H1 (cell line): ENCODE measurements around the gene GMCL2. TPM values are rescaled to one million over a fixed set of nuclear protein-coding genes. Genes with fewer than 3 reads are reported as not detected.

ENCODE experiments used
- CTCF ChIA-PET: fragments of 300-600 bp; sonication (Branson Sonifier 250); formaldehyde crosslinking; loops from one replicate; lab custom pipeline; 2021; ENCODE audit not compliant: partially characterized antibody; lab: Charles Lee
- POLR2A ChIA-PET: fragments of 300-600 bp; sonication (Branson Sonifier 250); formaldehyde crosslinking; loops from one replicate; lab custom pipeline; 2021; ENCODE audit warnings: inconsistent platforms; ENCODE audit not compliant: partially characterized antibody; lab: Charles Lee
- DNase-seq, 2 experiments: peaks; one replicate each; pipeline versions ENCODE4 v3.0.0 to v3.0.0-alpha.2; 2010 to 2022; ENCODE audit warnings: low spot score in 2 of 2, low read depth in 1 of 2, mixed read lengths in 1 of 2
- FAIRE-seq: peaks from 2 replicates; lab custom pipeline; 2011; peaks lifted over from hg19 to GRCh38; lab: Jason Lieb, UNC
- H2AFZ ChIP-seq: 2 replicates; pipeline ENCODE4 v1.8.1; 2012; ENCODE audit warnings: low read length, inconsistent platforms
- H2AK5ac ChIP-seq: 2 replicates; pipeline ENCODE4 v1.6.1; 2013; ENCODE audit warnings: low read depth, low read length
- H2BK120ac ChIP-seq: replicated peaks from 2 replicates; pipeline ENCODE3; 2013; ENCODE audit warnings: low read depth, low read length, inconsistent platforms
- H2BK12ac ChIP-seq: 2 replicates; pipeline ENCODE4 v1.6.1; 2013; ENCODE audit warnings: low read depth, low read length
- H2BK15ac ChIP-seq: 2 replicates; pipeline ENCODE4 v1.6.1; 2013; ENCODE audit warnings: low read length
- H2BK20ac ChIP-seq: 2 replicates; pipeline ENCODE4 v1.6.1; 2013; ENCODE audit warnings: low read length
- H2BK5ac ChIP-seq: 2 replicates; pipeline ENCODE4 v1.6.1; 2013; ENCODE audit warnings: low read depth, low read length
- H3K14ac ChIP-seq: 2 replicates; pipeline ENCODE4 v1.6.1; 2013; ENCODE audit warnings: inconsistent platforms; ENCODE audit not compliant: insufficient read length
- H3K18ac ChIP-seq: 2 replicates; pipeline ENCODE4 v1.6.1; 2013; ENCODE audit warnings: low read length; ENCODE audit errors: extremely low read depth
- H3K23ac ChIP-seq: 2 replicates; pipeline ENCODE4 v1.6.1; 2013; ENCODE audit warnings: inconsistent platforms; ENCODE audit not compliant: insufficient read length
- H3K23me2 ChIP-seq: 2 replicates; pipeline ENCODE4 v1.6.1; 2013; ENCODE audit warnings: low read depth, low read length
- H3K27ac ChIP-seq: 2 replicates; pipeline ENCODE4 v1.6.1; 2011; ENCODE audit warnings: low read depth, low read length, inconsistent platforms
- H3K27me3 ChIP-seq, 4 experiments: replicated peaks in 1 of 4; 1 replicate in 1 of 4; 2 replicates in 3 of 4; pipeline versions ENCODE4 v1.6.1 to v1.8.1; 2011 to 2013; ENCODE audit warnings: low read length in 3 of 4, mild to moderate bottlenecking in 3 of 4, inconsistent platforms in 2 of 4, mixed read lengths in 2 of 4, moderate library complexity in 1 of 4; ENCODE audit not compliant: control insufficient read depth in 3 of 4, insufficient read depth in 3 of 4; ENCODE audit errors: extremely low read depth in 1 of 4
- H3K36me3 ChIP-seq, 4 experiments: 2 replicates each; pipeline versions ENCODE4 v1.6.1 to v1.8.1; 2011 to 2013; ENCODE audit warnings: mild to moderate bottlenecking in 4 of 4, low read length in 3 of 4, moderate library complexity in 2 of 4, control low read depth in 1 of 4, inconsistent platforms in 1 of 4; ENCODE audit not compliant: insufficient read depth in 4 of 4, control insufficient read depth in 2 of 4
- H3K4ac ChIP-seq: replicated peaks from 2 replicates; pipeline ENCODE3; 2013; ENCODE audit warnings: low read length, low read depth, mixed read lengths, inconsistent platforms; ENCODE audit not compliant: insufficient read length
- H3K4me1 ChIP-seq, 4 experiments: replicated peaks in 1 of 4; 1 replicate in 1 of 4; 2 replicates in 3 of 4; pipeline versions ENCODE4 v1.6.1 to v1.8.1; 2011 to 2013; ENCODE audit warnings: low read length in 3 of 4, inconsistent platforms in 2 of 4, mixed read lengths in 1 of 4; ENCODE audit not compliant: insufficient read depth in 4 of 4, control insufficient read depth in 3 of 4
- H3K4me2 ChIP-seq, 2 experiments: 2 replicates each; pipeline versions ENCODE4 v1.6.1 to v1.8.1; 2011 to 2013; ENCODE audit warnings: low read depth in 2 of 2, low read length in 2 of 2, control low read depth in 1 of 2, inconsistent platforms in 1 of 2, mild to moderate bottlenecking in 1 of 2; ENCODE audit not compliant: insufficient read depth in 1 of 2
- H3K4me3 ChIP-seq, 4 experiments: fragments of 200-600, 300-600 bp in 1 of 4; sonication (generic), shearing (Covaris generic), sonication (Bioruptor Twin) in 1 of 4; 2 replicates each; pipeline versions ENCODE4 v1.5.1 to v1.8.1; 2011 to 2016; ENCODE audit warnings: low read length in 4 of 4, low read depth in 3 of 4, control low read depth in 2 of 4, inconsistent platforms in 2 of 4, mild to moderate bottlenecking in 2 of 4, mixed read lengths in 1 of 4, moderate library complexity in 1 of 4; ENCODE audit not compliant: insufficient read depth in 2 of 4; ENCODE audit errors: extremely low read depth in 1 of 4
- H3K56ac ChIP-seq: replicated peaks from 2 replicates; pipeline ENCODE3; 2013; ENCODE audit warnings: low read depth, mild to moderate bottlenecking, mixed read lengths, low read length, inconsistent platforms; ENCODE audit not compliant: insufficient read length
- H3K79me1 ChIP-seq: 2 replicates; pipeline ENCODE4 v1.6.1; 2013; ENCODE audit warnings: low read depth, low read length, control low read depth
- H3K79me2 ChIP-seq, 2 experiments: 2 replicates each; pipeline versions ENCODE4 v1.6.1 to v1.8.1; 2012 to 2013; ENCODE audit warnings: low read length in 2 of 2, mild to moderate bottlenecking in 2 of 2, inconsistent platforms in 1 of 2; ENCODE audit not compliant: insufficient read depth in 2 of 2, control insufficient read depth in 1 of 2
- H3K9ac ChIP-seq, 4 experiments: replicated peaks in 1 of 4; 1 replicate in 1 of 4; 2 replicates in 3 of 4; pipeline versions ENCODE4 v1.6.1 to v1.8.1; 2011 to 2013; ENCODE audit warnings: low read depth in 3 of 4, low read length in 3 of 4, control low read depth in 2 of 4, mild to moderate bottlenecking in 2 of 4, moderate library complexity in 2 of 4, inconsistent platforms in 1 of 4; ENCODE audit errors: extremely low read depth in 1 of 4
- H3K9me3 ChIP-seq, 2 experiments: 2 replicates each; pipeline versions ENCODE4 v1.6.1 to v1.8.1; 2012 to 2013; ENCODE audit warnings: mild to moderate bottlenecking in 2 of 2, moderate library complexity in 2 of 2, control low read depth in 1 of 2, inconsistent platforms in 1 of 2, low read depth in 1 of 2, low read length in 1 of 2, mixed read lengths in 1 of 2; ENCODE audit not compliant: insufficient read depth in 2 of 2
- H4K20me1 ChIP-seq, 2 experiments: replicated peaks in 1 of 2; 2 replicates each; pipeline versions ENCODE3 to v1.8.1; 2011 to 2013; ENCODE audit warnings: inconsistent platforms in 2 of 2, low read length in 2 of 2, mild to moderate bottlenecking in 1 of 2; ENCODE audit not compliant: insufficient read depth in 2 of 2, control insufficient read depth in 1 of 2
- H4K5ac ChIP-seq: 2 replicates; pipeline ENCODE4 v1.6.1; 2013; ENCODE audit warnings: low read length, low read depth, mixed read lengths, inconsistent platforms; ENCODE audit not compliant: insufficient read length
- H4K8ac ChIP-seq: 2 replicates; pipeline ENCODE4 v1.8.0; 2013; ENCODE audit warnings: mild to moderate bottlenecking, moderate library complexity, low read length, inconsistent platforms; ENCODE audit not compliant: insufficient read depth; ENCODE audit errors: extremely low read depth
- H4K91ac ChIP-seq: replicated peaks from 2 replicates; pipeline ENCODE3; 2013; ENCODE audit warnings: low read length, mixed read lengths, inconsistent platforms; ENCODE audit not compliant: insufficient read length
- CTCF ChIP-seq, 3 experiments: IDR thresholded peaks; 1 replicate in 2 of 3; 2 replicates in 1 of 3; pipeline versions ENCODE4 v1.5.1 to v1.6.1; 2011; ENCODE audit warnings: low read length in 3 of 3, mild to moderate bottlenecking in 3 of 3, inconsistent platforms in 2 of 3, low read depth in 1 of 3, moderate library complexity in 1 of 3; ENCODE audit not compliant: insufficient read depth in 1 of 3; ENCODE audit errors: control extremely low read depth in 1 of 3
- EGR1 ChIP-seq: IDR thresholded peaks from 2 replicates; pipeline ENCODE4 v1.6.1; 2011; ENCODE audit warnings: low read depth, low read length, borderline replicate concordance
- POLR2A ChIP-seq, 2 experiments: IDR thresholded peaks; 1 replicate in 1 of 2; 2 replicates in 1 of 2; pipeline ENCODE4 v1.6.1; 2011; ENCODE audit warnings: low read depth in 2 of 2, low read length in 2 of 2, mild to moderate bottlenecking in 2 of 2; ENCODE audit errors: control extremely low read depth in 1 of 2
- POLR2AphosphoS5 ChIP-seq: IDR thresholded peaks from 2 replicates; pipeline ENCODE4 v1.6.1; 2011; ENCODE audit warnings: low read depth, low read length
- RAD21 ChIP-seq, 2 experiments: IDR thresholded peaks in 1 of 2; conservative IDR thresholded peaks in 1 of 2; 2 replicates each; pipeline ENCODE4 v1.6.1; 2011; ENCODE audit warnings: low read depth in 2 of 2, low read length in 2 of 2, improper control_type of control experiment in 1 of 2, inconsistent platforms in 1 of 2, mild to moderate bottlenecking in 1 of 2, moderate library complexity in 1 of 2
- SIN3A ChIP-seq, 2 experiments: IDR thresholded peaks in 1 of 2; conservative IDR thresholded peaks in 1 of 2; 2 replicates each; pipeline ENCODE4 v1.6.1; 2011 to 2012; ENCODE audit warnings: low read length in 2 of 2, improper control_type of control experiment in 1 of 2, low read depth in 1 of 2, mild to moderate bottlenecking in 1 of 2
- SP1 ChIP-seq: IDR thresholded peaks from 2 replicates; pipeline ENCODE4 v1.6.1; 2011; ENCODE audit warnings: low read depth, low read length
- TAF1 ChIP-seq: IDR thresholded peaks from 2 replicates; pipeline ENCODE4 v1.6.1; 2011; ENCODE audit warnings: mild to moderate bottlenecking, low read depth, low read length
- ZNF274 ChIP-seq: IDR thresholded peaks from 2 replicates; pipeline ENCODE4 v1.7.0; 2012; ENCODE audit warnings: low read length, borderline replicate concordance; ENCODE audit errors: extremely low read depth
- WGBS, 2 experiments: shearing (Covaris generic) in 1 of 2; methylation state at CpG; one replicate each; pipeline versions ENCODE4 v1.1.6 to v1.1.7; 2013 to 2015; ENCODE audit warnings: low lambda C conversion rate in 2 of 2, mixed read lengths in 2 of 2, inconsistent platforms in 1 of 2, low coverage in 1 of 2, missing lambda C conversion rate in 1 of 2; ENCODE audit not compliant: insufficient replicate concordance in 2 of 2, insufficient coverage in 1 of 2, insufficient read length in 1 of 2; ENCODE audit errors: extremely low coverage in 1 of 2, missing lambda C conversion rate in 1 of 2; 5-methylcytosine and 5-hydroxymethylcytosine counted together
- polyA plus RNA-seq, 7 experiments: library from polyadenylated mRNA; depleted of rRNA in 3 of 7; stranded (reverse) in 5 of 7; unstranded in 2 of 7; fragments of >200 nt in 5 of 7; fragments of 200-250 nt in 2 of 7; gene quantifications; 1 replicate in 5 of 7; 2 replicates in 1 of 7; 4 replicates in 1 of 7; pipeline versions ENCODE4 v1.2.1 to v1.2.3, GENCODE V29; 2011 to 2013; ENCODE audit warnings: missing spikeins in 2 of 7, mixed read lengths in 2 of 7
- total RNA-seq: library from RNA; stranded (reverse); fragmentation: NEBNext Ultra II Directional; extraction: Animal tissue kit (Norgen Biotek cat#: 25700); gene quantifications from 2 replicates; pipeline ENCODE4 v1.2.1, GENCODE V29; 2021

Gene GMCL2
- total and polyA plus RNA-seq, 2 of the 8 experiments (the other 6 are each of a cell fraction or from before 2014, with no cell fraction given), result 0.13 TPM; not detected in 1

- H2BK15ac ChIP-seq, result no peak overlapping the region
- peaks cover 0 to 3% (median 2%) of the 10 kb centered on the region in 4 experiments; a peak in 5 of 7 replicates for H3K4me1 ChIP-seq
- H3K14ac ChIP-seq, result no peak overlapping the region
- no peak overlapping the region for H3K18ac ChIP-seq
- H3K9me3 ChIP-seq, result no peaks in the 10 kb centered on the region
- no peak overlapping the region for H4K5ac ChIP-seq
- peaks cover 0 to 12% of the 10 kb centered on the region in 2 experiments; a peak in 2 of 4 replicates for H3K79me2 ChIP-seq
- peaks cover 18% of the 10 kb centered on the region in 2 experiments for H4K20me1 ChIP-seq
- H3K79me1 ChIP-seq, result peaks cover 6% of the 10 kb centered on the region
- no peak overlapping the region for H2BK12ac ChIP-seq
- H3K4me3 ChIP-seq, result no peak overlapping the region
- FAIRE-seq, result no peak
- H3K4ac ChIP-seq, result no peak overlapping the region
- ChIA-PET POLR2A (interaction anchor here (0.6 to 40.7 kb wide), 15 partner anchors 9 to 80 kb away, joined by 3 to 1250 read pairs (median 8); partner anchors contain the start of genes HNRNPAB, N4BP3 and RMND5B), CTCF (interaction anchor here (0.9 to 24.6 kb wide), 5 partner anchors 16 to 84 kb away, joined by 3 to 515 read pairs (median 103); no protein-coding TSS in a partner anchor)
- H2AK5ac ChIP-seq, result no peak overlapping the region
- WGBS, 2 experiments, result 87% methylated on average over 11 of the region's 11 CpGs; no CpG with 5 or more reads in 1 of the 2 experiments
- peaks cover 6% of the 10 kb centered on the region; the same call in 1 of the 2 replicates for H3K23me2 ChIP-seq
- no peak overlapping the region for H4K91ac ChIP-seq
- no peak overlapping the region for H3K9ac ChIP-seq
- H2BK20ac ChIP-seq, result no peak overlapping the region
- no peak overlapping the region for H3K27ac ChIP-seq
- H2AFZ ChIP-seq, result no peak overlapping the region
- no peak overlapping the region for H2BK120ac ChIP-seq
- H3K27me3 ChIP-seq, result no peaks in the 10 kb centered on the region
- H3K4me2 ChIP-seq, result no peak overlapping the region
- H2BK5ac ChIP-seq, result no peak overlapping the region
- no peak for DNase-seq
- H3K56ac ChIP-seq, result no peak overlapping the region
- no peak overlapping the region for H3K23ac ChIP-seq
- H4K8ac ChIP-seq, result no peak overlapping the region
- H3K36me3 ChIP-seq, result peaks cover 43 to 56% (median 47%) of the 10 kb centered on the region in 4 experiments
- TF ChIP-seq POLR2AphosphoS5, result peak; percentile 54
- 0 out of 4 replicates have a peak, but pooled peaks of 1 of the 2 experiments have one; percentile 16 for TF ChIP-seq RAD21 (IDR thresholded peaks at IDR 0.05 in 1 of 2, conservative IDR thresholded peaks at IDR 0.05 in 1 of 2; ENCODE audit: low read depth in 2 of 2, low read length in 2 of 2)
- peak in 1 of 2 experiments; percentile 81; a peak in 1 of 3 replicates for TF ChIP-seq POLR2A (IDR thresholded peaks at IDR 0.05; ENCODE audit: control extremely low read depth in 1 of 2, low read depth in 2 of 2, low read length in 2 of 2)
- TF ChIP-seq EGR1, result no peak
- TF ChIP-seq SP1, result no peak
- peak in 1 of 3 experiments; percentile 35; a peak in 2 of 4 replicates for TF ChIP-seq CTCF (IDR thresholded peaks at IDR 0.05; ENCODE audit: control extremely low read depth in 1 of 3, insufficient read depth in 1 of 3, low read depth in 1 of 3, low read length in 3 of 3)
- no peak for TF ChIP-seq TAF1
- no peak for TF ChIP-seq ZNF274
- no peak for TF ChIP-seq SIN3A (conservative IDR thresholded peaks at IDR 0.05 in 1 of 2, IDR thresholded peaks at IDR 0.05 in 1 of 2; ENCODE audit: low read depth in 1 of 2, low read length in 2 of 2)
- TF ChIP-seq, all 59 proteins: peak for 4
These were observed 36.0 kb downstream of the GMCL2 start for GRCh38 chr5:178150977-178151734.
